HL-60 (cell line): ENCODE measurements around the gene FILIP1L.

Experiments
- DNase-seq, 2 experiments: peaks; one replicate each; pipeline ENCODE4 v3.0.0-alpha.2; 2010 to 2020; ENCODE audit warnings: low read depth in 1 of 2, low spot score in 1 of 2
- H3K27ac ChIP-seq: fragments of 250-450 bp; sonication (Bioruptor Pico); replicated peaks from 2 replicates; pipeline ENCODE4 v1.5.1; 2020; ENCODE audit warnings: mild to moderate bottlenecking, moderate library complexity
- H3K27me3 ChIP-seq: fragments of 250-450 bp; sonication (Bioruptor Pico); 2 replicates; pipeline ENCODE4 v1.5.1; 2021; ENCODE audit warnings: mild to moderate bottlenecking, moderate library complexity; ENCODE audit not compliant: insufficient read depth, poor library complexity, severe bottlenecking
- H3K4me3 ChIP-seq: replicated peaks from 2 replicates; pipeline ENCODE4 v1.5.1; 2011; ENCODE audit warnings: mild to moderate bottlenecking, control low read depth, low read length; ENCODE audit not compliant: insufficient read depth
- GABPA ChIP-seq: IDR thresholded peaks from 2 replicates; pipeline ENCODE4 v1.6.1; 2012; ENCODE audit warnings: low read depth
- POLR2AphosphoS5 ChIP-seq: IDR thresholded peaks from 2 replicates; pipeline ENCODE4 v1.6.1; 2012; ENCODE audit warnings: low read depth
- SPI1 ChIP-seq: IDR thresholded peaks from 2 replicates; pipeline ENCODE4 v1.6.1; 2012; ENCODE audit warnings: low read depth, mild to moderate bottlenecking, borderline replicate concordance
- TF ChIP-seq, protein P1 (sequence below): IDR thresholded peaks from one replicate; pipeline ENCODE4 v1.5.1; 2011; ENCODE audit warnings: low read length, control low read depth, inconsistent platforms; ENCODE audit not compliant: insufficient read depth
- TF ChIP-seq, protein P2 (sequence below): IDR thresholded peaks from 2 replicates; pipeline ENCODE4 v1.6.1; 2012; ENCODE audit warnings: low read depth; ENCODE audit not compliant: insufficient replicate concordance

Gene FILIP1L

DNA sequence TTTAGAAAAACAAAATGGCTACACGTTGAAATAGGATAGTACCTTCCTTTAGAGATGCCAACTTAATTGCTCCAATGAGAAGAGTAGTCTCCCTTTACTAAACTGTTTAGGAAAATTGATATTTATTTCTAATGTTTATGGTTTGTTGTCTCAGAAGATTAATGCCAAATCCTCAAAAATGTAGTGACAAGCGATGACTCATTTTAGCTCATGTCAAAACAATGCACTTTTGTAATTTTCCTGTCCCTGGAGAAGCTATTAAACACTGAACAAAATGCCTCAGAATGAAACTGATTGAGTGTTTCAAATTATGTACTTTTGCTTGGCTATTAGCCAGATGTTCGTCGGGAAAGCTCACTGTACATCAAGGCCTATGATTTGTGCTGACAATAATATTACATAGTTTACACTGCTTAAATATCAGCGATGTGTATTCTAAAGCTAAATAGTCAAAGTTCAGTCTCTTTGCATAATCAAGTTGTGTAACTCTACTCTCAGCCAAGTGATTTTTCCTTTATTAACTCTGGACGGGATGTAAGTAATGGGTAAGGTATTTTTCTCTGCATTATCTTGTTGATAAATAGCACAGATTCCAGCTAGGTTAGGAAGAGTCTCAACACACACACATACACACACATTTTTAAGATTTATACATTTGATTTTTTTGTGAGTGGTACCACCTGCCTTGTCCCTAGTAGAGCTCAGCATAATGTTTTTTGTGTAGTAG, 212.9 kb downstream of the FILIP1L start:
- DNase-seq = no peak
- no peak overlapping the region for H3K4me3 ChIP-seq
- TF ChIP-seq, protein P1, sequence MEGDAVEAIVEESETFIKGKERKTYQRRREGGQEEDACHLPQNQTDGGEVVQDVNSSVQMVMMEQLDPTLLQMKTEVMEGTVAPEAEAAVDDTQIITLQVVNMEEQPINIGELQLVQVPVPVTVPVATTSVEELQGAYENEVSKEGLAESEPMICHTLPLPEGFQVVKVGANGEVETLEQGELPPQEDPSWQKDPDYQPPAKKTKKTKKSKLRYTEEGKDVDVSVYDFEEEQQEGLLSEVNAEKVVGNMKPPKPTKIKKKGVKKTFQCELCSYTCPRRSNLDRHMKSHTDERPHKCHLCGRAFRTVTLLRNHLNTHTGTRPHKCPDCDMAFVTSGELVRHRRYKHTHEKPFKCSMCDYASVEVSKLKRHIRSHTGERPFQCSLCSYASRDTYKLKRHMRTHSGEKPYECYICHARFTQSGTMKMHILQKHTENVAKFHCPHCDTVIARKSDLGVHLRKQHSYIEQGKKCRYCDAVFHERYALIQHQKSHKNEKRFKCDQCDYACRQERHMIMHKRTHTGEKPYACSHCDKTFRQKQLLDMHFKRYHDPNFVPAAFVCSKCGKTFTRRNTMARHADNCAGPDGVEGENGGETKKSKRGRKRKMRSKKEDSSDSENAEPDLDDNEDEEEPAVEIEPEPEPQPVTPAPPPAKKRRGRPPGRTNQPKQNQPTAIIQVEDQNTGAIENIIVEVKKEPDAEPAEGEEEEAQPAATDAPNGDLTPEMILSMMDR = no peak
- TF ChIP-seq POLR2AphosphoS5 = no peak
- TF ChIP-seq, protein P2, sequence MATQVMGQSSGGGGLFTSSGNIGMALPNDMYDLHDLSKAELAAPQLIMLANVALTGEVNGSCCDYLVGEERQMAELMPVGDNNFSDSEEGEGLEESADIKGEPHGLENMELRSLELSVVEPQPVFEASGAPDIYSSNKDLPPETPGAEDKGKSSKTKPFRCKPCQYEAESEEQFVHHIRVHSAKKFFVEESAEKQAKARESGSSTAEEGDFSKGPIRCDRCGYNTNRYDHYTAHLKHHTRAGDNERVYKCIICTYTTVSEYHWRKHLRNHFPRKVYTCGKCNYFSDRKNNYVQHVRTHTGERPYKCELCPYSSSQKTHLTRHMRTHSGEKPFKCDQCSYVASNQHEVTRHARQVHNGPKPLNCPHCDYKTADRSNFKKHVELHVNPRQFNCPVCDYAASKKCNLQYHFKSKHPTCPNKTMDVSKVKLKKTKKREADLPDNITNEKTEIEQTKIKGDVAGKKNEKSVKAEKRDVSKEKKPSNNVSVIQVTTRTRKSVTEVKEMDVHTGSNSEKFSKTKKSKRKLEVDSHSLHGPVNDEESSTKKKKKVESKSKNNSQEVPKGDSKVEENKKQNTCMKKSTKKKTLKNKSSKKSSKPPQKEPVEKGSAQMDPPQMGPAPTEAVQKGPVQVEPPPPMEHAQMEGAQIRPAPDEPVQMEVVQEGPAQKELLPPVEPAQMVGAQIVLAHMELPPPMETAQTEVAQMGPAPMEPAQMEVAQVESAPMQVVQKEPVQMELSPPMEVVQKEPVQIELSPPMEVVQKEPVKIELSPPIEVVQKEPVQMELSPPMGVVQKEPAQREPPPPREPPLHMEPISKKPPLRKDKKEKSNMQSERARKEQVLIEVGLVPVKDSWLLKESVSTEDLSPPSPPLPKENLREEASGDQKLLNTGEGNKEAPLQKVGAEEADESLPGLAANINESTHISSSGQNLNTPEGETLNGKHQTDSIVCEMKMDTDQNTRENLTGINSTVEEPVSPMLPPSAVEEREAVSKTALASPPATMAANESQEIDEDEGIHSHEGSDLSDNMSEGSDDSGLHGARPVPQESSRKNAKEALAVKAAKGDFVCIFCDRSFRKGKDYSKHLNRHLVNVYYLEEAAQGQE = no peak
- no peak for TF ChIP-seq GABPA
- TF ChIP-seq SPI1 = no peak
- H3K27ac ChIP-seq = no peak overlapping the region
- H3K27me3 ChIP-seq = no peaks in the 10 kb centered on the region

DNA sequence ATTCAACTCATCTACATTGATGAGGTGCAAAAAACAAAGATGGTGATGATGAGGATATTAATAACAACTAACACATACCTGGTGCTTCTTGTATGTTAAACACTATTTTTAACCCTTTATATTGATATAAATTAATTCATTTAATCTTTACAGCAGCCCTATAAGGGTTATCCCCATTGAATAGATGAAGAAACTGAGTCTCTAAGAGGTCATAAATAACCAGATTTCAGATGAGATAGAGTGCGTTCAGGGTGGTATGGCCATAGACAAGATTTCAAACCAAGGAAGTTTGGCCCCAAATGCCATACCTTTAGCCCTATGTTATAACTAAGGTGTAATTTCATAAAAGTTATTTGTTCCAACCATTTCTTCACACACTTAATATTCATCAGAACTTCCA, 214.1 kb downstream of the FILIP1L start:
- TF ChIP-seq GABPA = no peak
- TF ChIP-seq, protein P1 = no peak
- no peak for TF ChIP-seq SPI1
- TF ChIP-seq, protein P2 = no peak
- no peak for DNase-seq
- H3K27ac ChIP-seq = no peak overlapping the region
- no peaks in the 10 kb centered on the region for H3K27me3 ChIP-seq
- no peak overlapping the region for H3K4me3 ChIP-seq

DNA sequence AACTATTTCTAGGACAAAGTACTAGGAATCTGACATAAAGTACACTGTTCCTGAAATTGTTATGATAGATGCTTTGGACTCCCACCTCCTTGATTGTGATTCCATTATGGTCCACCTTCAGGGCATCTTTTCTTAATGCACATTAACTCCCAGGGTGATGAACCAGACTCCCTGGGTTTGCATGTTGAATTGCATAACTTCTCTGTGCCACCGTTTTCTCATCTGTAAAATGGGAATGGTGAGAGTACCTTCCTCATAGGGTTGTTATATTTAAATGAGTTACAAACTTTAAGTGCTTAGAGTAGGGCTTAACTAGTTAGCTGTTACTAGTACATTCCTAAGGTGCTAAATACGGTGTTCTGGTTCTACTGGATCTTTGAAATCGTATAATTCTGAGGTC, 214.7 kb downstream of the FILIP1L start:
- no peak for TF ChIP-seq GABPA
- no peak for TF ChIP-seq SPI1
- TF ChIP-seq, protein P1 = no peak
- no peak for TF ChIP-seq POLR2AphosphoS5
- TF ChIP-seq, protein P2 = no peak
- Histone ChIP-seq H3K4me3 (no peak overlapping the region), H3K27ac (no peak overlapping the region), H3K27me3 (no peaks in the 10 kb centered on the region)
- no peak for DNase-seq
